ENCODE data around the gene AMOTL2.

The AMOTL2 gene

DNA sequence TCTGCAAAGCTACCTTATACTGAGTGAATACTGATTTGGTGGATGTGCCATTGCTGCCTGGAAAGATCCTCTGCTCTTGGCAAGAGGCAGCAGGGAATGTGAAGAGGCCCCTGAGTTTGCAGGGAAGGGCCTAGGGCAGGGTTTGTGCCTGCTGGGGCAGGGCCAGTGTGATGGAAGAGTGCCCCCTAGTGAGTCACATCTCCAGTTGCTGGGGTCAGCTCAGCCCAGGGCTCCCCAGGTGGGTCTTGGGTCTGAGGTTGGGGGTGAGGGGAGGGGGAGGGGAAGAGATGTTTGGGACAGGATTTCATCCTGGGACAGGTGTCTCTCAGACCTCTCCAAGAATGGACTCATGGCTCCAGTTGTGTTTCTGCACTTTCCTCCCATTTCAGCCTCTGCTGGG is 4.1 kb upstream of the AMOTL2 start:
- no peak for DNase-seq

DNA sequence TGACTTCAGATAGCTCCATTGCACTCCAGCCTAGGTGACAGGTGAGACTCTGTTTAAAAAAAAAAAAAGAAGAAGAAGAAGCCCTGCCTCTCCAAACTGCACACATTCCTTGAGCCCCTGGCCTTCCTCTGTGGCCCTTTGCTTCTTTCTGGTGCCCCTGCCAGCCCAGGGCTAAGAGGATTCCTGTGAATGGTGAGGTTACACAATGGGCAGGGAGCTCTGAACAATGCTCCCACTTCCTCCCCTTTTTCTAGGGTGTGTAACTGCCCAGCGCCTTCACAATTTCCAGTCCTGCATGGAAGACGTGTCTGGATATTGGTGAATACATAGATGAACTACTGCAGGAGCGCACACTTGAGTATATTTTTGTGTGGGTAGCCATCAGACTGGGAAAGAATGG is 3.6 kb upstream of the AMOTL2 start:
- DNase-seq, result no peak

DNA sequence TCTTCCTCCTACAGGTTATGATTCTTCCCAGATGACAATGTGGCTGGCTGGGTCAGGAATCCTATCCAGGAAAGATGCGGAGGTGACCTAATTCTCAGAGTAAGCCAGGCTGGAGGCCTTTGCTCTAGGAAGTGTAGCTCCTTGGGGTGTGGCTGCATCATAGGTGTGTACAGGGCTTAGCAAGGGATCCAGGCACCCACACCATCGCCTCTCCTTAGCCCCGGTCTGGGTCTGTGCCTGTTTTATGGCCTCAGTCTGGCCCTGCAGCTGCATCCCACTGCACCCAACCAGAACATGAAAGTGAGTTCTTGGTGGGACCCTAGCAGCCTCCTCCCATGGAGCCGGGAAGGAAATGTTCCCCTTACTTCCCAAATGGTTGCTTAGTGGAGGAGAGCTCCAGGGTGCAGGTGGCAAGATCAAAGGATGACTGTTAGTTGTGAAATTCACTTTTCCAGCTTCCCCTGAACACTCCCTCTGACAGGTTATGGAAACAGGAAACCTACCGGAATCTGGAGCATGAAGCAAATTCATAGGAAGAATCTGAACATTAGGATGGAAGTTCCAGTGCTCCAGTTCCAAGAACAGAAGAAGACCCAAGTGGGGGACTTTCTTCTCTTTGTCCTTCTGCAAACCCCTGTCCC is 2.7 kb upstream of the AMOTL2 start:
- no peak for DNase-seq

GRCh38 chr3:134376385-134376765 is 2.1 kb upstream of the AMOTL2 start:
- DNase-seq, result no peak

DNA sequence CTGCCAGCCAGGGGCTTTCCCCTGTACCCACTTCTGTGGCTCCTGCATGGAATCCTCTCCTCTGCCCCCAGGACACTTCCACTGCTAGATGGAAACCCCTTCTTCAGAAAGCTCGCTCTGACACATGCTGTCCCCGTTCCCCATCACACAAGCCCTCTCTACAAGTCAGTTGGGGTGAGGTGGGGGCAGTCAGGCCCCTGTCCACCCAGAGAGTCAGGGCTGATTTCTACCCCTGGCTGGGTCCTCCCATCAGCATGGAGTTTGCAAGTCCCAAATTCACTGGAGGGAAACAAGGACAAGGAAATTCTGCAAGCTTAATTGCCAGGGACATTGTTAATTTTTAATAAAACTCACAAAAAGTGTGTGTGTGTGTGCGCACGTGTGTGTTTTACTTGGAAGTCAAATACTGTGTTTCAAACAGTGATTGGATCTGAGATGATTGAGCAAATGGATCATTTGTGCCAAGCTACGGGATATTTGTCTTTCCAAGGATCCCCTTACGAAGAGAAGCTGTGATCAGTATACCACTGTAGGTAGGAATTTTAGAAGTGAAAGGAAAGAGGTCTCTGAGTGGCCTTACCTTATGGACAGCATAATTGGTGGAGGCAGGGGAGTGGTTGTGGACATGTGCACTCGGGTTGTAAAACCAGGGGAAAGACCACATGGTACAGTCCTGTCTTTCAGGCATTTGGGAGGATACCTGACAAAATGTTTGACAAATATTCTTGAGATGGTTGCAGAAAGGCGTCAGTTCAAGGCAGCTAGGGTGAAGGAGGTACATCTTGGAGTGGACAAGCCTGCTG is 1.5 kb upstream of the AMOTL2 start:
- DNase-seq, result no peak

DNA sequence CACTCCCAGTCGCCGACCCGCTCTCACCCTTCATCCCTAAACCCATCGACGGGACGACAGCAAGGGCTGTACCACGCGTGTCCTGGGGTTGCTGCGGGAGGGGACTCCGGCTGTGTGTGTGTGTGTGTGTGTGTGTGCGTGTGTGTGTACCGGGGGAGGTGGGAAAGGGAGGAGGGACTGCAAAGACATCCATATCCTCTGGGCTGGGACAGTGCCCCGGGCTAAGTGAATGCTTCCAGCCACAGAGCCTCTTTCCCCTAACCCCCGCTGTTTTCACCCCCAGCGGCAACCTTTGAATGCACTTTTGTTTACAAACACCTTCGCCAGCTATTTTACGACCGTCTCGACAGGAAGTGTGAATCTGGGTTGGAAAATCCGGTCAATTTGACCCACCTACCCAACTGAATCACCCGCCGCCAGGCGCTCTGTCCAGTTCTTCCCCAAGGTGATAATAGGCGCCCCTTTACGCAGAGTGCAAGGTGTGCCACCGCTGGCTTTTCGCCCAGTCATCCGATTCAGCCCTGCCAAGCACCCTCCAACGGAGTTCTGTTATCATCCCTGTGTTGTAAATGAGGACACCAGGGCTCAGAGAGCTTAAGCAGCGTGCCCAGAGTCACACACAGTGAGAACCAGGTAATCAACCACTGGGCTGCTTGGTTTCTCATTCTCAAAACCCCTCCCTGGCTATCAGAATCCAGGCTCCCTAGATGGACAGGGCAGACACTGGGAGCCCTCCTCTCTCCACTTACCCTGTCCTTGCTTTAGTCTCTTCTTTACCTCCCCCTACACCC is 739 bp upstream of the AMOTL2 start:
- DNase-seq, result peak; percentile 61

DNA sequence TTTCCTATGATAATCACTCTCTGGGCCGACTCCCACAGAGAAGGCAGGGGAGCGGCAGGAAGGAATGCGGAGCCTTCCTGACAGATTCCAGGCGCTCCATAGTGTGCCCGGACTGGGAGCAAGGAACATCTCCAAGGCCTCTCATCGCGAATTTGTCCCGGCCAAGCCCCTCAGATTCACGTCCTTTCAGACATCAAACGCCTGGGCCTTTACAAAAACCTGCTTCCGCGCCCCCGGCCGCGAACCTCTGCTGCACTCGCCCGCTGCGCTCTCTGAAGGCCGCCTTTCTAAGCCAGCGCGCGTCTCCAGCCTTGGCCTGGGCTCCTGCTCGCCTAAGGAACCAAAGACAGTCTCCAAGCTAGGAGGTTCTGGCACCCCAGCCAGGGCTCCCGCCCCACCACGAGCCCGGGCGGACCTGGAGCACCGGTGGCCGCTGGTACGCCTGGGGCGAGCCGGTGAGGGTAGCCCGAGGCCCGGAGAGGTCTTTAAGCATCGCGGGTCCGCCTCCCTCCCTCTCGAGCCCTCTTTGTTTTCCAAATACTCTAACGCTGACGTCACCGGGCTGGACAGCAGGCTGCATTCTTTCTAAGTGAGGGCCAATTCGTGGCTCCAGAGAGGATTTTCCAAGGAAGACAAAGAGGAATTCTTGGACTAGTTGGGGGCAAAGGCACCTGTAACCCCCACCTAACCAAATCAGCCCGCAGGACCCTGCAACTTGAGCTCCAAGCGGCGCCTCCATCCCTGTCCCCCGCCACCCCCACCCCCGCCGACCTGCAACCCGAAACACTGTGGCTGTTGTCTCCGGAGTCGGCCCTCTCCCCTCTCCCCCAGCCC is 759 bp downstream of the AMOTL2 start:
- peak; percentile 40 for DNase-seq

GRCh38 chr3:134372396-134373270 is 1.6 kb downstream of the AMOTL2 start:
- DNase-seq, result no peak

DNA sequence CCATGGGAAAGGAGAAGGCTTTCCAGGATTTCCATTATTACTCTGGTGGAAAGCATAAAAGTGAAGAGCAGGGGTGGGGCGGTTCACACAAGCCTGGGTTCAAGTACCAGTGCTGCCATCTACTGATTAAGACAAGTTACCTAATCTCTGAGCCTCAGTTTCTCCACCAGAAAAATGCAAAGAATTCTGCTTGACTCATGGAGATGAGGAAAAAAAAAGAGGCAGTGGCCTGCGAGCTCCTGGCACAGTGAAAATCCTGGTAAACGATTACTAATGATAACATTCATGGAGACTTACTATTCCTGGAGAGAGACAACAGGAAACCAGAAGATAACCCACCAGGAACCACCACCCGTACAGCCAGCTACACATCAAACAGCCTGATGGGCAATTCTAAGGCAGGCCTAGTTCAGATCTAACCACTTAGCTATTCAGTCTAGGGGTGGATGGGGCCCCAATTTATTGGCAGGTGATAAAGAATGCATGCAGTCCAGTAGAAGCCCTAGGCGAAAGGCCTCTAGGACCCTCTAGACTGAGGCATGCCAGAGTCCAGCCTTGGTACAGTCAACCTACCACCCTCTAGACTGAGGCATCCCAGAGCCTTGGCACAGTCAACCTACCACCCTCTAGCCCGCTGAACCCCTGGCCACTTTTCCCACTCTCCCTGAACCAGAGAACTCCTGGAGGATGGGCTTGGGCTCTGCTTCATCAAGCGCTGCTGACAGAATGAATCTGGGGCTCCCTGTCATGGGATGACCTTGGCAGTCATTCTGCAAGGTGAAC is 2.5 kb downstream of the AMOTL2 start:
- DNase-seq, result no peak

- peak; percentile 68 for DNase-seq
Measured at GRCh38 chr3:134370611-134371531, 3.4 kb downstream of the AMOTL2 start.

DNA sequence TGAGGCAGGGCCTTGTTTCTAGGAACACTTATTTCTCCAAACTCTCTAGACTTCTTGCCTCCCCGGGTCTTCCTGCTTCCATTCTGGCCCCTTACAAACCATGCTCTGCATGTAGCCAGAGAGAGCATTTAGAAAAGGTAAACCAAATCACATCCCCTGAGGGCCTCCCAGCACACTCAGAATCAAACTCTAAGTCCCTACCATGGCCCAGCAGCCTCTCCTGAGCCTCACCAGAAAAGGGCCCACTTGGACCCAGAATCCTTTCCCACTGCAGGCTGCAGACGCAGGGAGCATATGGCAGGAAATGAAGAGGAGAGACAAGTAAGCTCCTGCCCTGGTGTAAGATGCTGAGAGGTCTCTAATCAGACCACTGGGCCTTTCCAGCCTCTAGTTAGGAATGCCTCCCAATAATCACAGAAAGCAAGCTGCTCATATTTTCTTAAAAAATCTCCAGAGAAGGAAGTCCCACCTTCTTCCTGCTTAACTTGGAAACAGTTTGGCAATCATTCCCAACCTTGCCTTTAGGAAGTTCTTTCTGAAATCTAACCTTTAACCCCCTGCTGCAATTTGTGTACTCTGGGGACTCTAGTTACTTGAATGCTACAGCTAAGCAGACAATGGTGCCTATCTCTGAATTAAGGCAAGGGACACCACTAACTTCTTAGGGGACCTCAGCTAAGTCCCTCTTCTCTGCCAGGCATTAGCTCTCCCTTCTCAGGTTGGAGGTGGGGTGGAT is 4.2 kb downstream of the AMOTL2 start:
- DNase-seq, result no peak

- DNase-seq, result no peak
Measured at GRCh38 chr3:134369231-134369741, 5.0 kb downstream of the AMOTL2 start.

DNA sequence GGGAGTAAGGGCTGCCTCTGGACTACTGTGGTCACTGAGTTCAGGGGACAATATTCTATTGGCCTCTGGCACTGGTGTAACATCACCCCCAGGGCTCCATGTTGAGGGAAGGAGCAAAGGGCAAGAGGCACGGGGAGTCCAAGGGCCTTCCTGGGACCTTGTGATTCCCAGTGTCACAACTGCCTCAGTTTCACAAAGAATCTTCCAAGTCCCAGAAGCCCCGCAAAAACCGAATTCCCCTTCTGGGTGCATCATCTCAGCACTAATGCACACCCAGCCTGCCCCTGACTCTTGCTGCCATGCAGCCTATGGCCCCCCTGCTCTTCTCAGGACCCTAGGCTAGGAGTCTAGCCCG is 5.5 kb downstream of the AMOTL2 start:
- DNase-seq, result no peak

GRCh38 chr3:134367869-134368750 is 6.1 kb downstream of the AMOTL2 start:
- no peak for DNase-seq

GRCh38 chr3:134366928-134367811 is 7.1 kb downstream of the AMOTL2 start:
- no peak for DNase-seq

- DNase-seq, result no peak
Measured at GRCh38 chr3:134366221-134366927, 7.9 kb downstream of the AMOTL2 start.

Measured in DMS79 treated with DMSO at 0.1 percent for 48 hours (cell line).